ENCODE data around the gene ZFP36L1. TPM values are rescaled to one million over a fixed set of nuclear protein-coding genes. Genes with fewer than 3 reads are reported as not detected.

Gene ZFP36L1
- total and polyA plus RNA-seq, 2 of the 13 experiments (the other 11 are each of a cell fraction or from before 2014, with no cell fraction given) = 7.4 to 10.2 TPM

DNA sequence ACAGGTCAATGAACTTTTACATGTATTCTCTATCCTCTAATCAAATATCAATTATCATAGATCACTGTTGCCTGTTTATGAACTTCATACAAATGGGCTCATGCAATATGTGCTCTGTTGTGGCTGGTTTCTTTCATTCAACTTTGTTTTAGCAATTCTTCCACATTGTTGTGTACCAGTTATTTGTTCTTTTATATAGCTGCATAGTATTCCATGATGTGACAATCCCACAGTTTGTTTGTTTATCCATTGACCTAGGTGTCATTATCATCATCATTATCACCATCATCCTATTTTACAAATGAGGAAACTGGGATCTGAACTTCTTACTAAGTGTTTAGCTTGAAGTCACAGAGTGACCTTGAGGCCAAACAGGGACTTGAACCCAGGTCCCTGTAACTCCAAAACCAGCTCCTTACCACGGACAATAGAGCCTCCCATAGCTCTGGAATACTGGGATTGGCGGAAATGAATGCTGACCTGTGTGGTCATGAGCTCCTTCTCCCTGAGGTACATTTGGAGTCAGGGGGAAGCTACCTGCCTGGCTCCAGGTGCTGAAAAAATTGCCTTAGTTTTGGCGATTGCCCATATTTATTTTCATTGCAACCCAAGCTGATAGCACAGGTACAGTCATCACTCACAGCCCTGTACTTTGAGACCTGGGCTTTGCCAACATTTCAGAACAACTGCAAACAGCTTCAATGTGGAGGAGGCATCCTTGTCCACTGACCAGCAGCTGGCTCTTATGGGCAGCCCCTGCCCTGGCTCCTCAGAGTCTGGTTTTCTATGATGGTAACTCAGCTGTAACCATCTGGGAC lies 9.2 kb downstream of the ZFP36L1 start (continued):
- TF ChIP-seq, protein P1, sequence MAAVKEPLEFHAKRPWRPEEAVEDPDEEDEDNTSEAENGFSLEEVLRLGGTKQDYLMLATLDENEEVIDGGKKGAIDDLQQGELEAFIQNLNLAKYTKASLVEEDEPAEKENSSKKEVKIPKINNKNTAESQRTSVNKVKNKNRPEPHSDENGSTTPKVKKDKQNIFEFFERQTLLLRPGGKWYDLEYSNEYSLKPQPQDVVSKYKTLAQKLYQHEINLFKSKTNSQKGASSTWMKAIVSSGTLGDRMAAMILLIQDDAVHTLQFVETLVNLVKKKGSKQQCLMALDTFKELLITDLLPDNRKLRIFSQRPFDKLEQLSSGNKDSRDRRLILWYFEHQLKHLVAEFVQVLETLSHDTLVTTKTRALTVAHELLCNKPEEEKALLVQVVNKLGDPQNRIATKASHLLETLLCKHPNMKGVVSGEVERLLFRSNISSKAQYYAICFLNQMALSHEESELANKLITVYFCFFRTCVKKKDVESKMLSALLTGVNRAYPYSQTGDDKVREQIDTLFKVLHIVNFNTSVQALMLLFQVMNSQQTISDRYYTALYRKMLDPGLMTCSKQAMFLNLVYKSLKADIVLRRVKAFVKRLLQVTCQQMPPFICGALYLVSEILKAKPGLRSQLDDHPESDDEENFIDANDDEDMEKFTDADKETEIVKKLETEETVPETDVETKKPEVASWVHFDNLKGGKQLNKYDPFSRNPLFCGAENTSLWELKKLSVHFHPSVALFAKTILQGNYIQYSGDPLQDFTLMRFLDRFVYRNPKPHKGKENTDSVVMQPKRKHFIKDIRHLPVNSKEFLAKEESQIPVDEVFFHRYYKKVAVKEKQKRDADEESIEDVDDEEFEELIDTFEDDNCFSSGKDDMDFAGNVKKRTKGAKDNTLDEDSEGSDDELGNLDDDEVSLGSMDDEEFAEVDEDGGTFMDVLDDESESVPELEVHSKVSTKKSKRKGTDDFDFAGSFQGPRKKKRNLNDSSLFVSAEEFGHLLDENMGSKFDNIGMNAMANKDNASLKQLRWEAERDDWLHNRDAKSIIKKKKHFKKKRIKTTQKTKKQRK (IDR thresholded peaks at IDR 0.05; ENCODE audit: low read length) = 0 out of 2 replicates have a peak, but pooled peaks have one; percentile 9
- TF ChIP-seq ZNF777 (CRISPR knock-in tag; IDR thresholded peaks at IDR 0.05) (no peak), ZSCAN30 (CRISPR knock-in tag; IDR thresholded peaks at IDR 0.05) (no peak), POLR2G (IDR thresholded peaks at IDR 0.05; ENCODE audit: low read depth, low read length) (0 out of 2 replicates have a peak, but pooled peaks have one; percentile 80), ZNF510 (CRISPR knock-in tag; IDR thresholded peaks at IDR 0.05; ENCODE audit: low read depth) (no peak), SIX4 (CRISPR knock-in tag; IDR thresholded peaks at IDR 0.05) (no peak), FOXP1 (IDR thresholded peaks at IDR 0.05) (no peak), FOXP1 (CRISPR knock-in tag; IDR thresholded peaks at IDR 0.05) (no peak), ZNF563 (CRISPR knock-in tag; IDR thresholded peaks at IDR 0.05) (no peak), ZBTB3 (CRISPR knock-in tag; IDR thresholded peaks at IDR 0.05; ENCODE audit: borderline replicate concordance, low read depth) (no peak), FOXM1 (CRISPR knock-in tag; IDR thresholded peaks at IDR 0.05) (no peak), ZNF274 (CRISPR knock-in tag; IDR thresholded peaks at IDR 0.05) (no peak), MEIS2 (CRISPR knock-in tag; IDR thresholded peaks at IDR 0.05) (0 out of 2 replicates have a peak, but pooled peaks have one; percentile 21)
- TF ChIP-seq, protein P2, sequence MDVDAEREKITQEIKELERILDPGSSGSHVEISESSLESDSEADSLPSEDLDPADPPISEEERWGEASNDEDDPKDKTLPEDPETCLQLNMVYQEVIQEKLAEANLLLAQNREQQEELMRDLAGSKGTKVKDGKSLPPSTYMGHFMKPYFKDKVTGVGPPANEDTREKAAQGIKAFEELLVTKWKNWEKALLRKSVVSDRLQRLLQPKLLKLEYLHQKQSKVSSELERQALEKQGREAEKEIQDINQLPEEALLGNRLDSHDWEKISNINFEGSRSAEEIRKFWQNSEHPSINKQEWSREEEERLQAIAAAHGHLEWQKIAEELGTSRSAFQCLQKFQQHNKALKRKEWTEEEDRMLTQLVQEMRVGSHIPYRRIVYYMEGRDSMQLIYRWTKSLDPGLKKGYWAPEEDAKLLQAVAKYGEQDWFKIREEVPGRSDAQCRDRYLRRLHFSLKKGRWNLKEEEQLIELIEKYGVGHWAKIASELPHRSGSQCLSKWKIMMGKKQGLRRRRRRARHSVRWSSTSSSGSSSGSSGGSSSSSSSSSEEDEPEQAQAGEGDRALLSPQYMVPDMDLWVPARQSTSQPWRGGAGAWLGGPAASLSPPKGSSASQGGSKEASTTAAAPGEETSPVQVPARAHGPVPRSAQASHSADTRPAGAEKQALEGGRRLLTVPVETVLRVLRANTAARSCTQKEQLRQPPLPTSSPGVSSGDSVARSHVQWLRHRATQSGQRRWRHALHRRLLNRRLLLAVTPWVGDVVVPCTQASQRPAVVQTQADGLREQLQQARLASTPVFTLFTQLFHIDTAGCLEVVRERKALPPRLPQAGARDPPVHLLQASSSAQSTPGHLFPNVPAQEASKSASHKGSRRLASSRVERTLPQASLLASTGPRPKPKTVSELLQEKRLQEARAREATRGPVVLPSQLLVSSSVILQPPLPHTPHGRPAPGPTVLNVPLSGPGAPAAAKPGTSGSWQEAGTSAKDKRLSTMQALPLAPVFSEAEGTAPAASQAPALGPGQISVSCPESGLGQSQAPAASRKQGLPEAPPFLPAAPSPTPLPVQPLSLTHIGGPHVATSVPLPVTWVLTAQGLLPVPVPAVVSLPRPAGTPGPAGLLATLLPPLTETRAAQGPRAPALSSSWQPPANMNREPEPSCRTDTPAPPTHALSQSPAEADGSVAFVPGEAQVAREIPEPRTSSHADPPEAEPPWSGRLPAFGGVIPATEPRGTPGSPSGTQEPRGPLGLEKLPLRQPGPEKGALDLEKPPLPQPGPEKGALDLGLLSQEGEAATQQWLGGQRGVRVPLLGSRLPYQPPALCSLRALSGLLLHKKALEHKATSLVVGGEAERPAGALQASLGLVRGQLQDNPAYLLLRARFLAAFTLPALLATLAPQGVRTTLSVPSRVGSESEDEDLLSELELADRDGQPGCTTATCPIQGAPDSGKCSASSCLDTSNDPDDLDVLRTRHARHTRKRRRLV (CRISPR knock-in tag; IDR thresholded peaks at IDR 0.05) = no peak

Data from HepG2 (cell line).